Fibroblast of skin of right quadriceps (primary cell): ENCODE data around the gene NT5DC1.
"Not testable (repeated sequence)": the region's sequence is repeated elsewhere in the genome, so short reads cannot be mapped to it uniquely, and the experiment has no call there.

ENCODE experiments used
- DNase-seq: peaks from one replicate; pipeline ENCODE4 v3.0.0-alpha.2; 2013

NT5DC1 gene

DNA sequence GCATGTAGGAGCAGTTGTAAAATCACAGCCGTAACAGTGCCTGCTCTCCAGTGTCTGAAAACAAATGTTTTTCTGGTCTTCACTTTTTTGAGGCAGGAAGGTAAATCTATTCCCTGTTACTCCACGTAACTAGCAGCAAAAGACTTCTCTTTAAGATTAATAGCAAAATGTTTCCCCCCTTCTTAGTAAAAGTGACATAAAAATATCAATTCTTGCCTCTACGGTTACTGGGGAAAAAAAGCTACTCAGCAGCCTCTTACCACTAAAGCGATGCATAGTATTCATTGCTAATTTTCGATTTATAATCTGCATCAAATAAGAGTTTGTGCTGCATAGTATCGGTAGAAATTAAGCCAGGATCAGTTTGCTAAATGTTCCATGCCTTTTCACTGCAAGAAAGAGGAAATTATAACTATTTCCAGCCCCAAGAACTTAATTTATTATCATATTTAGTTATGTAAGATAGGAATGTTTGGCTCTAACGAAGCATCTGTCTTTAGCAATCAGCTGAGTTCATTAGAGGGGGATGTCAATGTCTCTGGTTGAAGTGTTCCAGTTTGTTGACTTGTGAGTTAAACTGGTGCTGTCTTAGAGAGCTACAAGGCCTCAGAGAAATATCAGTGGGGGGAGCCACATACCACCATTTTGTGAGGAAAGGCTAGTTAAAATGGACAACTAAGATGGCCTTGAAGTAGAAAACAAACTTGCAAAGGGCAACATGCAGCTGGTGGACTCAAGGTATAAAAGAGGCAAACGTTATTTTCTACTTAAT lies 179.7 kb downstream of the NT5DC1 start:
- DNase-seq: peak; percentile 11

DNA sequence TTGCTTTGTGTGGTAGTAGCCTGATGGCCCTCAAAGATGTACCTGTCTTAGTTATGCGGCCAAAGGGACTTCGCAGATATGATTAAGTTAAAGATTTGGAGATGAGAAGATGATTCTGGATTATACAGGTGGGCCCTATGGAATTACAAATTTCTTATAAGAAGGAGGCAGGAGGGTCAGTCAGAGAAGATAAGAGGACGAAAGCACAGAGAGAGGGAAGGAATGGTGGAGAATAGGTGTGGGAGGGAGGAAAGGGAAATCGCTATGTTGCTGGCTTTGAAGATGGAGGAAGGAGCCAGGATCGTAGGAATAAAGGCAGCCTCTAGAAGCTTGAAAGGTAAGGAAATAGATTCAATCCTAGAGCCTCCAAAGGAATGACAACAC lies 180.3 kb downstream of the NT5DC1 start:
- DNase-seq: no peak

DNA sequence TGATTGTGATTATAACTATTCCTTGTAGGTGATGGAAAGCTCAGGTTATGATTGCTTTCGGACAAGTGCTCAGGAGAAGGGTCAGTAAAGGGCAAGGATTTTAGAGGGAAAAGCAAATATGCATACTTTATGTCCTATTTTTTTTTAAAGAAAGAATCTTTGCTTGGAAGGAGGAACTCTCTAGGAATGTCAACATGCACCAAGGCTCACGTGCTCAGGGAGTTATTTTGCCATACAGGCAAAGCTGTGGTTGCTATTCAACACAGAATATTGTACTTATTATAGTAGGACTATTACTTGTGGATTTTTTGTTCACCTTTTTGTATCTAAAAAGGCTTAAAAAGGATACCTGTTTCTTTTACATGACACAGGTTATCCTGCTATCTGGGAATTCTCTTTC lies 182.0 kb downstream of the NT5DC1 start:
- DNase-seq: no peak

DNA sequence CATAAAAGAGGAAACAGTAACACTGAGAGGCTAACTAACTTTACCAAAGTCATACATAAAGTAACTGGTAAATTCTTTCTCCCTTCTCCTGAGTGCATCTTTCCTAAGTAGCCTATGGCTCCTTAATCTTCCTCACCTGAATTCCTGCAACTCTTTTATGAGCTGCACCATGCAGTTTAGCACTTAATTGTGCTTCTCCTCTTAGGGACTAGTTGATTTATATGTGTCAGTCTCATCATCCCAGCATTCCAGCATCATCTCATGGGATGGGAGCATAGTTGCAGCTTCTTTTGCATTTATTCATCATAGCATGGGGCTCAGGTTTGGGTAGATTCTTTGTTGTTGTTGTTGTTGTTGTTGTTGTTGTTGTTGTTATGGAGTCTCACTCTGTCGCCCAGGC lies 182.5 kb downstream of the NT5DC1 start:
- DNase-seq: no peak

DNA sequence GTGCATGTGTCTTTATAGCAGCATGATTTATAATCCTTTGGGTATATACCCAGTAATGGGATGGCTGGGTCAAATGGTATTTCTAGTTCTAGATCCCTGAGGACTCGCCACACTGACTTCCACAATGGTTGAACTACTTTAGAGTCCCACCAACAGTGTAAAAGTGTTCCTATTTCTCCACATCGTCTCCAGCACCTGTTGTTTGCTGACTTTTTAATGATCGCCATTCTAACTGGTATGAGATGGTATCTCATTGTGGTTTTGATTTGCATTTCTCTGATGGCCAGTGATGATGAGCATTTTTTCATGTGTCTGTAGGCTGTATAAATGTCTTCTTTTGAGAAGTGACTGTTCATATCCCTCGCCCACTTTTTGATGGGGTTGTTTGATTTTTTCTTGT lies 184.3 kb downstream of the NT5DC1 start:
- DNase-seq: not testable (repeated sequence)

DNA sequence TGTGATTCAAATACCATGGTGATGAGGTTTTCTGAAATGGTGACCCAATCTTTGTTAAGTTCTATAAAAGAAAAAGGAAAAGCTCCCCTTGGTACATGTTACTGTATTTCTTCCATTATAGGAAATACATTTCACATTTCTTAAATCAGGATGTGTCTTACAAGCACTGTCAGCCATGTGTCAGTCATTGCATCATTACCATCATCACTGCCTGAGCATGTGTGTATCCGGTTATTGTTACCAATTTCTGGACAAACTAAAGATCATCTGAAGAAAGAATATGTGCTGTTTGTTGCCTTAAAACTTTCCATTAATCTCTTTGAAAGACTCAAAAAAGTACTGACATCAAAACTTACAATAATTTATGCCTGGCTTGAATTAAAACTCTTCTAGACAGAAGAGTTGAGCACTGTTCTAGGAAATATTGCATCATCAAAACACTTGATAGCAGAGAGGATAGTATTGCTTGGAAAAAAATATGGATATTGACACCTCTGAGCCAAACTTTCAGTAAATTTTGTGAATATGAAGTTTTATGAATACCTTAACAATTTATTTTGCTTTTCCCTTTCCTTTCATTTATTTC lies 186.2 kb downstream of the NT5DC1 start:
- DNase-seq: no peak

DNA sequence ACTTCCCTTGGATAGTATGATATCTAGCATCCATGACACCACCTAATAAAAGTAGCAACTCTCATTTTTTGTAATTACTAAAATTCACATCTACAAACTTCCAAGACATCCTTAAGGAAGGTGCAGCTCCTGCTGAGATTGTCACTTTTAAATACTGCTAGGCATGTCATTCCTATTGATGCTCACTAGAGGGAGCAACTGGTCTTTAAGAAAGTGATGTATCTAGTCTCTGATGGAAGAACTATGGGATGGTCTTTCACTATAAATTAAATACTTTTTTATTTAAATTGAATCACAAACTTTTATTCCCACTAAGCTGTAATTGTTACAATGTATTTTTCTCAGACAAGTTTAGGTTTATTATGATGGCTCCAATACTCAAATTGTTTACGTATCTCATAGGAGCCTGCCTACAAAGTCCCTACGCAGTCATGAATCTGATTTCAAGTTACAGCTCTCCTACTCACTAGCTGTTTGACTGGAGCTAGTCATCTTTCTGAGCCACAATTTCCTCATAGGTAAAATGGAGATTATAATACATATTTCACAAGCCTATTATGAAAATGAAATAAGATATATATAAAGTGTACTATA lies 187.1 kb downstream of the NT5DC1 start:
- peak; percentile 57 for DNase-seq

DNA sequence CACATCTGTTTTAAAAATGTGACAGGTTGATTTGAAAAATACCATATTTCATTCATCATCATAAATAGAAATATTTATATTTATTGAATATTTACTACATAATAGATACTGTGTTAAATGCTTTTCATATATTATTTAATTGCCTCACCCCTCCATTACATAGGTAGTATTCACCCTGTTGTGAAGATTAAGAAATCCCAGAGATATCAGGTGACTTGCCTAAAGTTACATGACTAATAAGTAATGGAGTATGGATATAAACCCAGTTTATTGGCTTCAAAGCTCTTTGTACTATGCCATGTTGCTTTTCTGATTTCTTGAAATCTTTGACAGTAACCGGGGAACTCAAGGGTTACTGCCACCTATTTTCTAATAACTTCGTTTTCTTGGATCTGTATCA lies 189.2 kb downstream of the NT5DC1 start:
- DNase-seq: no peak

DNA sequence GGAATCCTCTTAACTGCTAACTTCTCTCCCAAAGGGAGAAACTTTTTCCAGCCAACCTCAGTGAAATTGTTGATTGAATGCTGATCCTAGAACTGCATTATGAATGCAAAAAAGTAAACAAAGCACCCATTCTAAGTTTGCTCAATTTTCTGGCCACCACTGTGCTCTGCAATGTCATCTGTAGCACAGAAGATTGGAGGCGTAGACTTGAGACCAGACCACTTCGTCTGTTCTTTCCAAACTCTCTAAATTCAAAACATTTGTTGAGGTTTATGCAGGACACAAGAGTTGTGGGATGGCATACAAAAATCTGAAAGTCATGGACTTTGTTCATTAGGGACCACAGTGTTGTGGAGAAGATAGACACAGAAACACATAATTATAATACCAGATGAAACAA lies 190.1 kb downstream of the NT5DC1 start:
- no peak for DNase-seq

DNA sequence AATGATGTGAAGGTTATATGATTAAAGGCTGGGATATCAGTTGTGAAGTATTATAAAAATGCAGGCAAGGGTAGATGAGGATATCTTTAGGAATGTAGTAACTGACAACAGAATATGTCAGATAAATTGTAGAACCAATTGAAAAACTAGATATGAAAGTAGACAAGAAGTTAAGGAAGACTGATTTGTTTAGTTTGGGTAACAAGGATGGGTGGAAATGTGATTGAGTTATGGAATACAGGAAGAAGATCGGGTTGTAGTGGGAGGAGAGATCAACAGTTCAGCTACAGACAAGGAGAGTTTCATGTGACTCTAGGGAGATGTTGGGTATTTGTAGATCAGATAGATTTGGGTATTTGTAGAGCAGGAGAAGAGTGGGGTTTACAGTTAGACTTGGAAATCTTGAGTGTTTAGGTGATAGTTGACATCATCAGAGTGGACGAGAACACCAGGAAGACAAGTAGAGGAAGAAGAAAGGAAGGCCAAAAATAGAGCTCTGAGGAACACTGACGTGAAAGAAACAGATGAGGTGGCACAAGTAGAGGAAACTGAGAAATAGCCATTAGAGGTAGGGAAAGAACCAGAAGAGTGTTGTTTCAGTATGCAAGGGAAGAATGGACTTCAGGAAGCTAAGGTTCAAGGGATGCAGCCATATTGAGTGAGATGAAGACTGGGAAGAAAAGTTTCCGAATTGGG lies 191.2 kb downstream of the NT5DC1 start:
- DNase-seq: peak; percentile 9

DNA sequence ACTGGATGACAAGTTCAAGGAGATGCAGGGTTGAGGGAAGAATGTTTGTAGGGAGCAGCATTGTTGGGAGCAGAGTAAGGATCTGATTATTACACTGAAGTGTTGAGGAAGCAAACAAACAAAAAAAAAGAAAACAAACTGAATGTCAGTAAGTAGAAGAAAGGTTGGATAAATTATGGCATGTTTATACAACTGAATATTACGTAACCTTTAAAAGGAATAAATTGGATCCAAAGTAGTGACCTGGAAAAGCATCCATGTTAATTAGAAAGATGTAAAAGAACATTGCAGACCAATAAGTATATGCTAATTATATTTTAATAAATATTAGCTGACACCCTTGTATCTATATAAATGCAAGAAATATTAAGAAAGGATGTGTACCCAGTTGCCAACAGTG lies 191.9 kb downstream of the NT5DC1 start:
- DNase-seq: no peak

DNA sequence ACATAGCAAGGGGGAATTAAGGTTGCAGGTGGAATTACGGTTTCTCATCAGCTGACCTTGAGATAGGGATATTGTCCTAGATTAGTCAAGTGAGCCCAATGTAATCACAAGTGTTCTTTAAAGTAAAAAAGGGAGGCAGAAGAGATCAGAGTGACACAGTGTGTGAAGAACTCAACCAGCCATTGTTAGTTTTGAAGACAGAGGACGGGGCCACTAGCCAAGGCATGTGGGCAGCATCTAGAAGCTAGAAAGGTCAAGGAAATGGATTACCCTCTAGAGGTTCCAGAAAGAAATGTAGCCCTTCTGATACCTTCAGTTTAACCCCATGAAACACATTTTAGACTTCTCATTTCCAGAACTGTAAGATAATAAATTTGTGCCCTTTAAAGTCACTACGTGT lies 197.6 kb downstream of the NT5DC1 start:
- DNase-seq: no peak

DNA sequence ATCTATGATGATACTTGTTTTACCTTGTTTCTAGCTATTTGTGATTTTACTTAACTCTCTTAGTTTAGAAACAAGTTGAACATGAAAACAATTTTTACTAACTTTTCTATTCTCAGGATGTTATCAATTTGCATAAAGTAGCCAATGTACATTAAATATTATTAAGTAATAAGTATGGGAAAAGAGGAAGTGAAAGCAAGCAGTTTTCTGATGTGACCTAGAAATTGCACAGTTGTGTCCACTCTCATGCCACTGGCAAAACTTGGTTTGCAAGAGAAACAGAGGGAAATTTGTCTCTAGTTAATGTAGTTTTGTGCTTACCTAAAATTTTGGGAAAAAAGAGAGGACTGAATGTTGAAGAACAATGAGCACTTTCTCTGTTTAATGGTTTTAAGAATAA lies 198.3 kb downstream of the NT5DC1 start:
- DNase-seq: no peak
